Measurements from ENCODE around the gene DPAGT1. TPM values are rescaled to one million over a fixed set of nuclear protein-coding genes. Genes with fewer than 3 reads are reported as not detected.
"Not testable (repeated sequence)": the region's sequence is repeated elsewhere in the genome, so short reads cannot be mapped to it uniquely, and the experiment has no call there.

The DPAGT1 gene
- total RNA-seq, 1 donor from 2014 or later = 84.4 TPM

DNA sequence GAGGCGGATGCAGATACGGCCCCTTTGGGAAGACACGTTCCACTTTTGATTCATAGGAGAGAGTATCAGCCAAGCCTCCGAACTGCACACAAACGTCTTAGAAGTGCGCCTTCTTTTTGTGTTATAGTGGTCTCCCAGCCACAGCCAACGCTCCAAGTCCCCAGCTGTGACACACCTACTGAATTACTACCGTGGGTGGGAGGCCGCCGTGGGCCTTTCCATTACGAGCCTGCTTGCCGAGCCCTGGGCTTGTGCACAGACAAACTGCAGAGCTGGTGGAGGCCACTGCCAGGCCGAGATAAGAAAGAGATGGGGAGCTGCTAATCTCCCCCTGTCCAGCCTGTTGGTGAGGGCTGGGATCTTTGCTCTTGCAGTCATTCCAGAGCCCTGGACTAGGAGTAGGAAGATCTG lies 16.2 kb downstream of the DPAGT1 start:
- DNase-seq (ENCODE audit: low spot score) = no peak
- Mint-ChIP-seq H3K4me3 (peak overlapping the region; percentile 97), H3K27me3 (ENCODE audit: insufficient read depth) (no peaks in the 10 kb centered on the region), H3K27ac (peak overlapping the region; percentile 92), H3K36me3 (ENCODE audit: low read depth) (peaks cover 20% of the 10 kb centered on the region), H3K9me3 (no peaks in the 10 kb centered on the region), H3K4me1 (ENCODE audit: low read depth) (peaks cover 39% of the 10 kb centered on the region)
- intact Hi-C loops (cut with micrococcal nuclease) = loop anchor here (1.0 kb wide), 5 partner anchors 10 to 55 kb away; partner anchors contain the start of genes C2CD2L, HINFP, HYOU1 and SLC37A4

DNA sequence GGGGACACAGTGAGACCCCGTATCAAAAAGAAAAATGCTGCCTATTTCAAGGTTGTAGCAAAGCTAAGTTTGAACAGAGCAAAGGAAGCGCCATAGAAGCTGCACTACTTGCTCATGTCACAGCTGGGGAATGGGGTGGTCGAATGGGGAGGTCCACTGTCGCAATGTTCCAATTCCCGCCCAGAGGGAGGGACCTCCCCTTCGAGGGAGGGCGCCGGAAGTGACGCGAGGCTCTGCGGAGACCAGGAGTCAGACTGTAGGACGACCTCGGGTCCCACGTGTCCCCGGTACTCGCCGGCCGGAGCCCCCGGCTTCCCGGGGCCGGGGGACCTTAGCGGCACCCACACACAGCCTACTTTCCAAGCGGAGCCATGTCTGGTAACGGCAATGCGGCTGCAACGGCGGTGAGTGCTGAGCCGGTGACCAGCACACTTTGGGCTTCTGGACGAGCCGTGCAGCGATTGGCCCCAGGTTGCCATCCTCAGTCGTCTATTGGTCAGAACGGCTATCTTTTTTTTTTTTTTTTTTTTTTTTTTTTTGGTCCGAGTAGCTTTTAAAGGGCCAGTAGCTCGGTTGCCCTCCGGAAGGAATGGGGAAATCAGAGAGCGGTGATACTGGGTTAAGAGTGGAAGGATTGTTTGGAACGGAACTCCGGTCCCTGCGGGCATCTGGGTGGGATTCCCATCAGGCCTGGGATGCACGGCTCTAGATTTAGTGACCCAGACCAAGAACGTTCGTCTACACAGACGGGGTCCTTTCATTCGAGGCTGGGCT lies 16.8 kb downstream of the DPAGT1 start, which contains the start of gene HMBS:
TSS of gene HMBS (plus strand) at position 219 of the 774 bp plus-strand sequence. CDS start at position 372, 153 bp downstream.
- Mint-ChIP-seq H3K27me3 (ENCODE audit: insufficient read depth) (no peaks in the 10 kb centered on the region), H3K36me3 (ENCODE audit: low read depth) (peaks cover 17% of the 10 kb centered on the region), H3K4me1 (ENCODE audit: low read depth) (peaks cover 39% of the 10 kb centered on the region), H3K9me3 (no peaks in the 10 kb centered on the region), H3K27ac (peak within 1 kb of the TSS; percentile 92), H3K4me3 (peak within 1 kb of the TSS; percentile 97)
- DNase-seq (ENCODE audit: low spot score) = peak; percentile 89
- intact Hi-C loops (cut with micrococcal nuclease) = loop anchor here (1.0 kb wide), 8 partner anchors 10 to 67 kb away; partner anchors contain the start of genes C2CD2L, DPAGT1, HINFP and HYOU1

DNA sequence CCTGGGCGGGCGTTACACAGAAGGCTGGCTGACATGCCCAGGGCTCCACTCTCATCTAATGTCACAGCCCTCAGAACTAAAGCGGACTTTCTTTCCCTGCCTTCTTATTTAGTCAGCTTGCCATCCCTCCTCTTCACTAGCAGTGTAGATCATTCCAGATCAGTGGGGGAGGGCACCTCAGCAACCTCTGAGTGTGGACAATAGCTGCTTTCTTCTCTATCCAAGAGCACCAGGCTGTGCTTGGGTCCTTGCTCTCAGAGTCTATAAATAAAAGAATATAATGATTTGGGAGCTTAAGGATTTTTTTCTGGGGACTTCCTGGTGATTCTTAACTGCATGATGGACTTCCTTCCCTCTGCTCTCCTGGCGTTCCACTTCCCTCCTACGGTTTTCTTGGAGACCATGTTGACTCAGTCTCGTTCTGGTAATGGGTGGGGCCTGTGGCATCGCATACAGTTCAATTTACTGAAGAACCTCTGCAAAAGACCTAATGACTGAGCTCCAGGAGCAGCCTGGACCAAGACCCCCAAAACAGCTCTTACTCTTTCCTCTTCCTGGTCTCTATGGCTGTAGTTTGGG lies 19.9 kb downstream of the DPAGT1 start:
- no peaks in the 10 kb centered on the region for H3K27me3 Mint-ChIP-seq (ENCODE audit: insufficient read depth)
- H3K9me3 Mint-ChIP-seq = no peaks in the 10 kb centered on the region
- H3K36me3 Mint-ChIP-seq (ENCODE audit: low read depth) = peaks cover 33% of the 10 kb centered on the region
- H3K4me3 Mint-ChIP-seq = no peak overlapping the region
- H3K27ac Mint-ChIP-seq = no peak overlapping the region
- intact Hi-C loops (cut with micrococcal nuclease) = no loop called here
- DNase-seq (ENCODE audit: low spot score) = no peak
- H3K4me1 Mint-ChIP-seq (ENCODE audit: low read depth) = peaks cover 15% of the 10 kb centered on the region

DNA sequence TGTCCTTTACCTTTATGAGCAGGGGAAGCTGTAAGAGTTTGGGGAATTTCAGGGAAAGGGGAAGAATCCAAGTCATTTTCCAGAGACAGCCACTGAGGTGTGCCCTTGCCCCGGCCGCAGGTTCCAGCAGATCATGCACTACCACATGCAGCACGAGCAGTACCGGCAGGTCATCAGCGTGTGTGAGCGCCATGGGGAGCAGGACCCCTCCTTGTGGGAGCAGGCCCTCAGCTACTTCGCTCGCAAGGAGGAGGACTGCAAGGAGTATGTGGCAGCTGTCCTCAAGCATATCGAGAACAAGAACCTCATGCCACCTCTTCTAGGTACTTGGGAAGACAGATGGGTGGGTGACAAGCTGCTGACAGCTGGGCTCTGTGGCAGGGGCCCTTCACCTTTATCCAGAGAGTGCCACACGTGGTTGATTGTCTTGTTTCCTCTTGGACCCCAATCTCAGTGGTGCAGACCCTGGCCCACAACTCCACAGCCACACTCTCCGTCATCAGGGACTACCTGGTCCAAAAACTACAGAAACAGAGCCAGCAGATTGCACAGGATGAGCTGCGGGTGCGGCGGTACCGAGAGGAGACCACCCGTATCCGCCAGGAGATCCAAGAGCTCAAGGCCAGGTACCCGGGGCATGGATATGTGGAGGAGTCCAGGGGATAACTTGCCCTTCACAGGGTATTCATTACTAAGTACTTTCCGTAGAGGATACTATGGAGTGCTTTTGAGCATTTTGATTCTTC lies 22.8 kb downstream of the DPAGT1 start:
- intact Hi-C loops (cut with micrococcal nuclease) = no loop called here
- no peaks in the 10 kb centered on the region for H3K4me1 Mint-ChIP-seq (ENCODE audit: low read depth)
- H3K27me3 Mint-ChIP-seq (ENCODE audit: insufficient read depth) = no peaks in the 10 kb centered on the region
- H3K36me3 Mint-ChIP-seq (ENCODE audit: low read depth) = peaks cover 35% of the 10 kb centered on the region
- no peak overlapping the region for H3K27ac Mint-ChIP-seq
- H3K4me3 Mint-ChIP-seq = no peak overlapping the region
- H3K9me3 Mint-ChIP-seq = no peaks in the 10 kb centered on the region
- no peak for DNase-seq (ENCODE audit: low spot score)

DNA sequence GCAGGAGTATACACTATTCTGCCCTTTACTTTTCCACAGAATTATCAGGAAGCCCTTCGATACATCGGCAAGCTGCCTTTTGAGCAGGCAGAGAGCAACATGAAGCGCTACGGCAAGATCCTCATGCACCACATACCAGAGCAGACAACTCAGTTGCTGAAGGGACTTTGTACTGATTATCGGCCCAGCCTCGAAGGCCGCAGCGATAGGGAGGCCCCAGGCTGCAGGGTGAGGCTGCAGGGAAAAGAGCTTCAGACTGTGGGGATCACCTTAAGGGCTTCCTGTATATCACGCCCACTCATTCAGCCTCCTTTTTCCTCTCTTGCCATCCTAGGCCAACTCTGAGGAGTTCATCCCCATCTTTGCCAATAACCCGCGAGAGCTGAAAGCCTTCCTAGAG lies 23.8 kb downstream of the DPAGT1 start:
- Mint-ChIP-seq H3K4me1 (ENCODE audit: low read depth) (no peaks in the 10 kb centered on the region), H3K36me3 (ENCODE audit: low read depth) (peaks cover 38% of the 10 kb centered on the region), H3K27ac (no peak overlapping the region), H3K9me3 (no peaks in the 10 kb centered on the region), H3K27me3 (ENCODE audit: insufficient read depth) (no peaks in the 10 kb centered on the region), H3K4me3 (no peak overlapping the region)
- intact Hi-C loops (cut with micrococcal nuclease) = no loop called here
- no peak for DNase-seq (ENCODE audit: low spot score)

DNA sequence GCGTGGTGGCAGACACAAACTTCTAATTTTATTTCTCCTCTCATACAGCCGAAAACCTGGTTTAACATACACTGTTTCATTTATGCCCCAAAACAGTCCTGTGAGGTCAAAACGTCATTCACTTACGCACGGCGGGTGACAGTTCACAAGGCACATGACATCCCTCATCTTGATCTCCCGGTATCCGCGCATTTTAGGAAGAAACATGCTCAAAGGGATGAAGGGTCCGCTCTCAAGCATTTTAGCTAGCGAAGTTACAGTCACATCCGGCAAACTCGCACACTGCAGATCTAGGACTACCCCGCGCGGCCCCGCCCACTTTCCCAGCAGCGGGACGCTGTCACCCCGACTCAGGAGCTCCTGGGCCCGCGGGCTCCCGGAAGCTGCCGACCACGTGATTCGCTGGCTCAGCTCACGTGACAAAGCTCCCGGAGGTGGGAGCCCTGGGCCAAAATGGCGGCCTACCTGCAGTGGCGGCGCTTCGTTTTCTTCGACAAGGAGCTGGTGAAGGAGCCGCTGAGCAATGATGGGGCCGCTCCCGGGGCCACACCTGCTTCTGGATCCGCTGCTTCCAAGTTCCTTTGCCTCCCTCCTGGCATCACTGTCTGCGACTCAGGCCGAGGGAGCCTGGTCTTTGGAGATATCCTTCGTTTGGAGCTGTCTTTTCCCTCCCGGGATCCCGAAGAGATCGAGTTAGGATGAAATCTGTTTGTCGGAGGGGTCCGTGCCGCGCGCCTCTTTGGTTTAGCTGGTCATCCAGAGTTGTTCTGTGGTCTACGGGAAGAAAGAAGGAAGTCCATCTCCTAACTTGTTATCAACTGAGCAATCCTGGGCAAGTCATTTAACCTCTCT lies 34.1 kb downstream of the DPAGT1 start, which contains the start of gene VPS11:
TSS of gene VPS11 (plus strand) at position 448 of the 852 bp plus-strand sequence. CDS start at position 454, 6 bp downstream.
- Mint-ChIP-seq H3K27me3 (ENCODE audit: insufficient read depth) (peaks cover 2% of the 10 kb centered on the region), H3K27ac (peak within 1 kb of the TSS; percentile 97), H3K4me1 (ENCODE audit: low read depth) (peaks cover 31% of the 10 kb centered on the region), H3K36me3 (ENCODE audit: low read depth) (peaks cover 13% of the 10 kb centered on the region), H3K4me3 (peak within 1 kb of the TSS; percentile 96), H3K9me3 (no peaks in the 10 kb centered on the region)
- DNase-seq (ENCODE audit: low spot score) = peak; percentile 98
- intact Hi-C loops (cut with micrococcal nuclease) = loop anchor here (1.0 to 5.0 kb wide), 13 partner anchors 10 to 495 kb away; partner anchors contain the start of genes ARCN1, HINFP, HMBS and HYOU1

DNA sequence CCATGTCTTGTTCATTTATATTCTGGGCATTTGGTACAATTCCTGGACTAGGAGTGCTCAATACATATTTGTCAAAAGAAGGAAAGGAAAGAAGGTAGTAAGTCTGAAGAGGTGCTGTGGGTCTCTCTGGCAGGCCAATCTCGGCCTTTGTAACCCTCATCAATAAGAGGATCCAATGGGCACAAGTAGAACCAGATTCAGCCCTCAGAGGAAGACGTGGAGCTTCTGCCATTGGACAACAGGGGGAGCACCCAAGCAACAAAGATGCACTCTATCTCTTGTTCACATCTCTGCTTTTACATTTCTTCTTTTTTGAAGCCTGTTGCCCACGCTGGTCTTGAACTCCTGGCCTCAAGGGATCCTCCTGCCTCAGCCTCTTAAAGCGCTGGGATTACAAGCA lies 36.3 kb downstream of the DPAGT1 start:
- Mint-ChIP-seq H3K9me3 (no peaks in the 10 kb centered on the region), H3K27ac (no peak overlapping the region), H3K36me3 (ENCODE audit: low read depth) (peaks cover 8% of the 10 kb centered on the region), H3K4me1 (ENCODE audit: low read depth) (peaks cover 31% of the 10 kb centered on the region), H3K27me3 (ENCODE audit: insufficient read depth) (peaks cover 2% of the 10 kb centered on the region), H3K4me3 (peak overlapping the region; percentile 96)
- intact Hi-C loops (cut with micrococcal nuclease) = loop anchor here (5.0 kb wide), 1 partner anchor 493 kb away; the partner anchor contains the start of gene ARCN1
- DNase-seq (ENCODE audit: low spot score) = peak; percentile 38

DNA sequence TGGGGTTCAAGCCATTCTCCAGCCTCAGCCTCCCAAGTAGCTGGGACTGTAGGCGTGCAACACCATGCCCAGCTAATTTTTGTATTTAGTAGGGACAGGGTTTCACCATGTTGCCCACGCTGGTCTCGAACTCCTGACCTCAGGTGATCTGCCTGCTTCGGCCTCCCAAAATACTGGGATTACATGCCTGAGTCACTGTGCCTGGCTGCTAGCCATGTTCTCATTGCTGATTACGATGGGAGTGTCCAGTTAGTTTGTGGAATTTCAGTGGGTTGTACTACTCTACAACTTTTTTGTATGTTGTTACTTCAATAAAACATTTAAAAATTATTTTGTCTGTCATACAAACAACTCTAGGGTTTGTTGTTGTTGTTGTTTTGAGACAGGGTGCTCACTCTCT lies 38.9 kb downstream of the DPAGT1 start:
- H3K36me3 Mint-ChIP-seq (ENCODE audit: low read depth) = peaks cover 6% of the 10 kb centered on the region
- peaks cover 34% of the 10 kb centered on the region for H3K4me1 Mint-ChIP-seq (ENCODE audit: low read depth)
- no peaks in the 10 kb centered on the region for H3K9me3 Mint-ChIP-seq
- no peak for DNase-seq (ENCODE audit: low spot score)
- H3K27me3 Mint-ChIP-seq (ENCODE audit: insufficient read depth) = no peaks in the 10 kb centered on the region
- H3K4me3 Mint-ChIP-seq = no peak overlapping the region
- no peak overlapping the region for H3K27ac Mint-ChIP-seq
- intact Hi-C loops (cut with micrococcal nuclease) = no loop called here

DNA sequence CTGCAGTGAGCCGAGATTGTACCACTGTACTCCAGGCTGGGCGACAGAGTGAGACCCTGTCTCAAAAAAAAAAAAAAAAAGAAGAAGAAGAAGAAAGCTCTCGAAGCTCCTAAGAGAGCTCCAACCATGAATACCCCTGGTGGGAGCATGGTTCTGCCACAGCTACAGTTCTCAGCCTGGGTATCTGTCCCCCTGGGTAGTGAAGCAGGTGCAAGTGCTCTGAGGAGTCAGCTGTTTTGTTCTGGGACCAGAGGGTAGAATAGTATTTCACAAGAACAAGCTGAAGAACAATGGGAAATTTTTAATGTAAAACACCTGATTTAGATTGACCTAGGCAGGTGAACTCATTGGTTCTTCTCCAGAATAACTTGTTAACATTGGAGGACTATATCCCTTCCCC lies 40.4 kb downstream of the DPAGT1 start:
- Mint-ChIP-seq H3K27me3 (ENCODE audit: insufficient read depth) (no peaks in the 10 kb centered on the region), H3K4me3 (no peak overlapping the region), H3K36me3 (ENCODE audit: low read depth) (peaks cover 4% of the 10 kb centered on the region), H3K9me3 (no peaks in the 10 kb centered on the region), H3K27ac (no peak overlapping the region), H3K4me1 (ENCODE audit: low read depth) (peaks cover 27% of the 10 kb centered on the region)
- DNase-seq (ENCODE audit: low spot score) = no peak
- intact Hi-C loops (cut with micrococcal nuclease) = no loop called here

DNA sequence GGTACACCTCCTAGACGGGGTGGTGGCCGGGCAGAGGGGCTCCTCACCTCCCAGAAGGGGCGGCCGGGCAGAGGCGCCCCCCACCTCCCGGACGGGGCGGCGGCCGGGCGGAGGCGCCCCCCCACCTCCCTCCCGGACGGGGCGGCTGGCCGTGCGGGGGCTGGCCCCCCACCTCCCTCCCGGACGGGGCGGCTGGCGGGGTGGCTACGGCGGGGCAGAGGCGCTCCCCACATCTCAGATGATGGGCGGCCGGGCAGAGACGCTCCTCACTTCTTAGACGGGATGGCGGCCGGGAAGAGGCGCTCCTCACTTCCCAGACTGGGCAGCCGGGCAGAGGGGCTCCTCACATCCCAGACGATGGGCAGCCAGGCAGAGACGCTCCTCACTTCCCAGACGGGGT lies 42.5 kb downstream of the DPAGT1 start:
- H3K9me3 Mint-ChIP-seq; intact Hi-C loops (cut with micrococcal nuclease); DNase-seq (ENCODE audit: low spot score); H3K27ac Mint-ChIP-seq; H3K27me3 Mint-ChIP-seq (ENCODE audit: insufficient read depth): not testable (repeated sequence)
- H3K36me3 Mint-ChIP-seq (ENCODE audit: low read depth) = peaks cover 24% of the 10 kb centered on the region
- peaks cover 29% of the 10 kb centered on the region for H3K4me1 Mint-ChIP-seq (ENCODE audit: low read depth)
- peak overlapping the region; percentile 46 for H3K4me3 Mint-ChIP-seq

DNA sequence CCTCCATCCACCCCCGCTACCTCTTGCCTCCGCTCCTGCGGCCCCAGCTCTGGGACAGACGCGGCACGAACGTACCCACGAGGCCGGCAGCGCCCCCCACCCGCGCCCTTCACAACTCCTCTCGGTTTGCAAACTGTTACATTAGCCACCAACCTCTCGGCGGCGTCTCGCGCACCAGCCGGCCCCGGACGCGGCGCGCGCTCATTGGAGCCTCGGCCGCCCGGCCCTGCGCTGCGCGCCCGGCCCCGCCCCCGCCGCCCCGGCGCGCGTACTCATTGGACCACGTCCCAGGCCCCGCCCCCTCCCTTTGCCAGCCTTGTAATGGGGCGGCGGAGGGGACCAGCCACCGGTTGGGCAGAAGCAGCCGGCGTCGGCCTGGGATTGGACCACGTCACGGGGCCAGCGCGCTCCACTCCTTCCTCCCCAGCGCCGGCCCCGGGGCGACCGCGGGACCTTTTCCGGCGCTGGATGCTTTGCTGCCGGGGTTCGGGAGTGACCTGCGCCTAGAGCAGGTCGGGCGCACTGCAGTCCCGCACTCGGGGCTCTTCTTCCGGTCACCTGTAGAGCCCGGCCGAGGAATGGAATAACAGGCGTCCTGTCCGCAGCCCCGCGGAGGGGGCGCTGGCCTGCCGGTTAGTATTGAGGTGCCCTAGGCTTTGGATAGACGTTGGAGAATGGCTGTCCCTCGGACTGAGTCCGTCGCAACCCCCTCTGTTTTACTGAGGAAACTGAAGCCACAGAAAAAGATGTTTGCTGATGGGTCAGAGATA lies 44.5 kb downstream of the DPAGT1 start, which contains the start of gene HYOU1:
TSS of gene HYOU1 (minus strand) at position 206 of the 770 bp plus-strand sequence. CDS start 1,045 bp downstream, outside the sequence.
- H3K27ac Mint-ChIP-seq = peak within 1 kb of the TSS; percentile 99
- no peaks in the 10 kb centered on the region for H3K9me3 Mint-ChIP-seq
- DNase-seq (ENCODE audit: low spot score) = peak; percentile 98
- H3K36me3 Mint-ChIP-seq (ENCODE audit: low read depth) = peaks cover 39% of the 10 kb centered on the region
- H3K27me3 Mint-ChIP-seq (ENCODE audit: insufficient read depth) = no peaks in the 10 kb centered on the region
- H3K4me1 Mint-ChIP-seq (ENCODE audit: low read depth) = peaks cover 48% of the 10 kb centered on the region
- intact Hi-C loops (cut with micrococcal nuclease) = loop anchor here (1.0 to 2.0 kb wide), 10 partner anchors 10 to 140 kb away; partner anchors contain the start of genes C2CD2L, DPAGT1, HINFP and RPS25
- H3K4me3 Mint-ChIP-seq = peak within 1 kb of the TSS; percentile 97

Measured in activated T-helper 1 cell treated with anti-CD3 and anti-CD28 coated beads, Interleukin-12 subunit alpha, Interleukin-12 subunit beta, Interleukin-2, Interleukin-4 antibody, amounts not matched to agents 30 ng/mL and 10 ng/mL and 1 ng/mL, durations not matched to agents 14 hours and 24 hours and 36 hours (primary cell).